ENCODE measurements around the gene GRIFIN. TPM values are rescaled to one million over a fixed set of nuclear protein-coding genes. Genes with fewer than 3 reads are reported as not detected.
"Not testable (repeated sequence)": the region's sequence is repeated elsewhere in the genome, so short reads cannot be mapped to it uniquely, and the experiment has no call there.

GRIFIN gene
- total RNA-seq, 2 experiments from 2014 or later = not detected

DNA sequence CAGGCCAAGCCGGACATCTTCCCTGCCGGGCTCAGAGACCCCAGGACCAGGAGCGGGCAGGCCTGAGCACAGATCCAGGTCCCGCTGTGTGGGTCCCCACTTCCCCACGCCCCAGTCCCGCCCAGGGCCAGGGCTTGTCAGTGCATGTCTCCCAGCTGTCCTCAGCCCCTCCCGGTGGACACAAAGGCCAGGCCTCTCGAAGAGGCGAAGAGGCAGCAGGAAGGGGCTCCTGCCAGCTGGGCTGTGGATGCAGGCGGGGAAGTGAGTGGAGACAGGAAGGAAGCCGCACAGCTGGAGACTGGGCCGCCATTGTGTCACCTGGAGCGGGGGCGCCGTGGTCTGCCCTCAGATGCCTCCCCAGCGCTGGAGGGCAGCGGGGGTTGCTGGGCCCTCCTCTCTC lies 4.8 kb downstream of the GRIFIN start:
- no peak for TF ChIP-seq EZH2phosphoT487 (IDR thresholded peaks at IDR 0.05; ENCODE audit: borderline replicate concordance, low read depth, low read length)
- TF ChIP-seq CTCF (conservative IDR thresholded peaks at IDR 0.05; ENCODE audit: low read length) = no peak
- no peak for DNase-seq (ENCODE audit: low spot score)
- BruUV-seq (replicated peaks) = no TSS peak
- H3K79me2 ChIP-seq (ENCODE audit: insufficient read depth, low read depth, low read length) = no peaks in the 10 kb centered on the region
- no peak overlapping the region for H2AFZ ChIP-seq (ENCODE audit: low read length)
- H3K9me2 ChIP-seq (ENCODE audit: insufficient read depth, low read length) = no peaks in the 10 kb centered on the region
- no peaks in the 10 kb centered on the region for H4K20me1 ChIP-seq (ENCODE audit: insufficient read depth, low read length)
- H3K4me3 ChIP-seq (ENCODE audit: low read depth, low read length, poor library complexity, severe bottlenecking) = no peak overlapping the region
- ChIA-PET POLR2A (no interaction called here), CTCF (ENCODE audit: unreplicated experiment) (no interaction called here)
- no peaks in the 10 kb centered on the region for H3K4me1 ChIP-seq (ENCODE audit: insufficient read depth, low read length, poor library complexity, severe bottlenecking)
- H3K27ac ChIP-seq (ENCODE audit: low read depth, low read length, poor library complexity, severe bottlenecking) = no peak overlapping the region
- H3K4me2 ChIP-seq (ENCODE audit: low read length) = no peak overlapping the region
- intact Hi-C loops (cut with micrococcal nuclease; ENCODE audit: unreplicated experiment) = no loop called here
- no peaks in the 10 kb centered on the region for H3K9me3 ChIP-seq (ENCODE audit: low read length)
- H3K36me3 ChIP-seq (ENCODE audit: insufficient read depth, low read length) = no peaks in the 10 kb centered on the region

GRCh38 chr7:2471022-2471329 lies 5.2 kb downstream of the GRIFIN start:
- H4K20me1 ChIP-seq (ENCODE audit: insufficient read depth, low read length) = no peaks in the 10 kb centered on the region
- no peak for DNase-seq (ENCODE audit: low spot score)
- BruUV-seq (replicated peaks) = no TSS peak
- H2AFZ ChIP-seq (ENCODE audit: low read length) = no peak overlapping the region
- H3K4me3 ChIP-seq (ENCODE audit: low read depth, low read length, poor library complexity, severe bottlenecking) = no peak overlapping the region
- H3K9me2 ChIP-seq (ENCODE audit: insufficient read depth, low read length) = no peaks in the 10 kb centered on the region
- CTCF ChIA-PET (ENCODE audit: unreplicated experiment) = no interaction called here
- no peak overlapping the region for H3K4me2 ChIP-seq (ENCODE audit: low read length)
- no peaks in the 10 kb centered on the region for H3K9me3 ChIP-seq (ENCODE audit: low read length)
- no peak for TF ChIP-seq CTCF (conservative IDR thresholded peaks at IDR 0.05; ENCODE audit: low read length)
- TF ChIP-seq EZH2phosphoT487 (IDR thresholded peaks at IDR 0.05; ENCODE audit: borderline replicate concordance, low read depth, low read length) = no peak
- H3K36me3 ChIP-seq (ENCODE audit: insufficient read depth, low read length) = no peaks in the 10 kb centered on the region
- H3K79me2 ChIP-seq (ENCODE audit: insufficient read depth, low read depth, low read length) = no peaks in the 10 kb centered on the region
- H3K4me1 ChIP-seq (ENCODE audit: insufficient read depth, low read length, poor library complexity, severe bottlenecking) = no peaks in the 10 kb centered on the region
- POLR2A ChIA-PET = no interaction called here
- H3K27ac ChIP-seq (ENCODE audit: low read depth, low read length, poor library complexity, severe bottlenecking) = no peak overlapping the region
- intact Hi-C loops (cut with micrococcal nuclease; ENCODE audit: unreplicated experiment) = no loop called here

- H3K9me3 ChIP-seq (ENCODE audit: low read length) = no peaks in the 10 kb centered on the region
- POLR2A ChIA-PET = interaction anchor here (0.5 kb wide), 1 partner anchor 143 kb away, joined by 3 read pairs; no protein-coding TSS in a partner anchor
- H3K27ac ChIP-seq (ENCODE audit: low read depth, low read length, poor library complexity, severe bottlenecking) = no peak overlapping the region
- intact Hi-C loops (cut with micrococcal nuclease; ENCODE audit: unreplicated experiment) = no loop called here
- H3K4me1 ChIP-seq (ENCODE audit: insufficient read depth, low read length, poor library complexity, severe bottlenecking) = no peaks in the 10 kb centered on the region
- CTCF ChIA-PET (ENCODE audit: unreplicated experiment) = no interaction called here
- H3K4me3 ChIP-seq (ENCODE audit: low read depth, low read length, poor library complexity, severe bottlenecking) = no peak overlapping the region
- no peak overlapping the region for H3K4me2 ChIP-seq (ENCODE audit: low read length)
- no peak for TF ChIP-seq EZH2phosphoT487 (IDR thresholded peaks at IDR 0.05; ENCODE audit: borderline replicate concordance, low read depth, low read length)
- TF ChIP-seq CTCF (conservative IDR thresholded peaks at IDR 0.05; ENCODE audit: low read length) = no peak
- no peaks in the 10 kb centered on the region for H3K79me2 ChIP-seq (ENCODE audit: insufficient read depth, low read depth, low read length)
- no peaks in the 10 kb centered on the region for H3K36me3 ChIP-seq (ENCODE audit: insufficient read depth, low read length)
- H3K9me2 ChIP-seq (ENCODE audit: insufficient read depth, low read length) = no peaks in the 10 kb centered on the region
- DNase-seq (ENCODE audit: low spot score) = no peak
- no peaks in the 10 kb centered on the region for H4K20me1 ChIP-seq (ENCODE audit: insufficient read depth, low read length)
- BruUV-seq (replicated peaks) = no TSS peak
- H2AFZ ChIP-seq (ENCODE audit: low read length) = no peak overlapping the region
Observed at GRCh38 chr7:2470204-2471021, 5.8 kb downstream of the GRIFIN start.

DNA sequence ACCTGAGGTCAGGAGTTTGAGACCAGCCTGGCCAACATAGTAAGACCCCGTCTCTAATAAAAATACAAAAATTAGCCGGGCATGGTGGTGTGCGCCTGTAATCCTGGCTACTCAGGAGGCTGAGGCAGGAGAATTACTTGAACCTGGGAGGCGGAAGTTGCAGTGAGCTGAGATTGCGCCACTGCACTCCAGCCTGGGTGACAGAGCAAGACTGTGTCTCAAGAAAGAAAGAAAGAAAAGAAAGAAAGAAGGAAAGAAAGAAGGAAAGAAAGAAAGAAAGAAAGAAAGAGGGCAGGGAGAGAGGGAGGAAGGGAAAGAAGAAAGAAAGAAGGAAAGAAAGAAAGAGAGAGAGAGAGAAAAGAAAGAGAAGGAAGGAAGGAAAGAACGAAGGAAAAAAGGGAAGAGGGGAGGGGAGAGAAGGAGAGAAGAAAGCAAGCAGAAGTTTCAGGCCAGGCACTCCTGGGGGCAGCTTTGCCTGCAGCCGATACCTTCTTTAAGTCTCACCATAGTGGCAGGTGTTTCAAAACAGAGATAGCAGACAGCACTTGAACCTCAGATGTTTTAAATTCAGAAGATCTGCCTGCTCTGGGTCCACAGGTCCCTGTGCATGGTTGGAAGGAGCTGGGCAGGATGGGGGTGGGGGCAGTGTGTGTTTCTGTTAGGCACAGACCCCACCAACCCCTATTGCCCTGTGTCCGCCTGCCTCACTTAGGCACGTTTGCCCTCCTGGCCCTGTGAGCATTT lies 6.6 kb downstream of the GRIFIN start:
- H3K4me3 ChIP-seq (ENCODE audit: low read depth, low read length, poor library complexity, severe bottlenecking); DNase-seq (ENCODE audit: low spot score); H3K27ac ChIP-seq (ENCODE audit: low read depth, low read length, poor library complexity, severe bottlenecking); BruUV-seq (replicated peaks); H3K4me2 ChIP-seq (ENCODE audit: low read length); H3K4me1 ChIP-seq (ENCODE audit: insufficient read depth, low read length, poor library complexity, severe bottlenecking); H3K36me3 ChIP-seq (ENCODE audit: insufficient read depth, low read length); H2AFZ ChIP-seq (ENCODE audit: low read length); H3K9me3 ChIP-seq (ENCODE audit: low read length); H4K20me1 ChIP-seq (ENCODE audit: insufficient read depth, low read length); H3K9me2 ChIP-seq (ENCODE audit: insufficient read depth, low read length); H3K79me2 ChIP-seq (ENCODE audit: insufficient read depth, low read depth, low read length): not testable (repeated sequence)
- ChIA-PET POLR2A (interaction anchor here (0.7 to 1.4 kb wide), 2 partner anchors 29 to 38 kb away, joined by 3 to 4 read pairs; no protein-coding TSS in a partner anchor), CTCF (ENCODE audit: unreplicated experiment) (interaction anchor here (0.6 to 1.1 kb wide), 4 partner anchors 32 to 241 kb away, joined by 3 to 7 read pairs (median 4); no protein-coding TSS in a partner anchor)
- intact Hi-C loops (cut with micrococcal nuclease; ENCODE audit: unreplicated experiment) = loop anchor here (5.0 kb wide), 1 partner anchor 77 kb away; no protein-coding TSS in a partner anchor
